Ovary (tissue), 9 donors: ENCODE results near the gene GPR158. TPM values are rescaled to one million over a fixed set of nuclear protein-coding genes. Genes with fewer than 3 reads are reported as not detected.

Source experiments
- DNase-seq, 5 donors: peaks; one replicate each; pipeline ENCODE4 v3.0.0-alpha.2; 2019 to 2020
- H3K27ac ChIP-seq, 2 donors: fragments of 200-600 bp; one replicate each; pipeline versions ENCODE4 v1.5.1 to v1.8.0; 2019 to 2022
- H3K27me3 ChIP-seq: fragments of 200-600 bp; one replicate; pipeline ENCODE4 v1.8.0; 2022
- H3K36me3 ChIP-seq: fragments of 200-600 bp; sonication (generic); one replicate; pipeline ENCODE4 v1.5.1; 2019
- H3K4me1 ChIP-seq: one replicate; pipeline ENCODE4 v1.8.1; 2013; ENCODE audit warnings: mild to moderate bottlenecking, moderate library complexity; ENCODE audit not compliant: insufficient read depth
- H3K4me3 ChIP-seq: fragments of 200-600 bp; sonication (generic); one replicate; pipeline ENCODE4 v1.5.1; 2017
- H3K9me3 ChIP-seq, 2 donors: fragments of 200-600 bp in 1 of 2; sonication (generic) in 1 of 2; one replicate each; pipeline versions ENCODE4 v1.5.1 to v1.8.1; 2013 to 2019; ENCODE audit warnings: mild to moderate bottlenecking in 1 of 2, moderate library complexity in 1 of 2
- CTCF ChIP-seq, 3 donors: fragments of 450-650 bp in 2 of 3; fragments of 200-600 bp in 1 of 3; IDR thresholded peaks; one replicate each; pipeline versions ENCODE4 v1.5.1 to v1.8.0; 2016 to 2022; ENCODE audit warnings: antibody characterized with exemption in 3 of 3, mild to moderate bottlenecking in 1 of 3
- EP300 ChIP-seq: sonication (generic); formaldehyde crosslinking; IDR thresholded peaks from one replicate; pipeline ENCODE4 v1.6.1; 2017; ENCODE audit warnings: antibody characterized with exemption
- POLR2A ChIP-seq: fragments of 450-650 bp; IDR thresholded peaks from one replicate; pipeline ENCODE4 v1.6.1; 2017; ENCODE audit warnings: antibody characterized with exemption, mild to moderate bottlenecking, moderate library complexity
- WGBS, 3 donors: extraction: QIAGEN DNeasy Blood & Tissue Kit in 1 of 3; methylation state at CpG; one replicate each; pipeline versions ENCODE4 v1.1.5 to v1.1.7; 2013 to 2017; 5-methylcytosine and 5-hydroxymethylcytosine counted together
- intact Hi-C, 4 donors: fragments of 100-400 bp; cut with DNase I; formaldehyde crosslinking; loops; one replicate each; pipeline versions ENCODE4 v1.11.0 to v1.15.1; 2022 to 2023
- polyA plus RNA-seq, 2 donors: library from polyadenylated mRNA; stranded (reverse); fragments of 200-250 nt in 1 of 2; fragments of 350-450 nt in 1 of 2; fragmentation: Illumina TruSeq in 1 of 2; extraction: RNeasy Lipid Tissue Mini Kit (QIAGEN cat#74804) in 1 of 2; gene quantifications; one replicate each; pipeline ENCODE4 v1.2.3, GENCODE V29; 2013 to 2014
- total RNA-seq, 7 donors: library from RNA; depleted of rRNA in 2 of 7; stranded (reverse); fragments of >200 nt in 2 of 7; fragmentation: NEBNext Ultra II Directional in 3 of 7; extraction: Animal tissue kit (Norgen Biotek cat#: 25700) in 3 of 7; gene quantifications; one replicate each; pipeline versions ENCODE4 v1.1.0 to v1.2.4, GENCODE V29; 2016 to 2023
- donor health status: DM: no; HTN: no; CAD: no; lungs with moderate emphysema.
- donor health status: DM: no; HTN: no; CAD: no.
- donor health status: Bipolar disorder and iron deficiency.
- donor health status: DM: yes; HTN: yes; CAD: no.
- donor health status: DM: no; HTN: no; CAD: no.
- donor health status: DM: yes; HTN: yes; CAD: no.

Gene GPR158
- total and polyA plus RNA-seq, 9 donors, result 0.10 to 0.47 (median 0.17) TPM; not detected in 1

DNA sequence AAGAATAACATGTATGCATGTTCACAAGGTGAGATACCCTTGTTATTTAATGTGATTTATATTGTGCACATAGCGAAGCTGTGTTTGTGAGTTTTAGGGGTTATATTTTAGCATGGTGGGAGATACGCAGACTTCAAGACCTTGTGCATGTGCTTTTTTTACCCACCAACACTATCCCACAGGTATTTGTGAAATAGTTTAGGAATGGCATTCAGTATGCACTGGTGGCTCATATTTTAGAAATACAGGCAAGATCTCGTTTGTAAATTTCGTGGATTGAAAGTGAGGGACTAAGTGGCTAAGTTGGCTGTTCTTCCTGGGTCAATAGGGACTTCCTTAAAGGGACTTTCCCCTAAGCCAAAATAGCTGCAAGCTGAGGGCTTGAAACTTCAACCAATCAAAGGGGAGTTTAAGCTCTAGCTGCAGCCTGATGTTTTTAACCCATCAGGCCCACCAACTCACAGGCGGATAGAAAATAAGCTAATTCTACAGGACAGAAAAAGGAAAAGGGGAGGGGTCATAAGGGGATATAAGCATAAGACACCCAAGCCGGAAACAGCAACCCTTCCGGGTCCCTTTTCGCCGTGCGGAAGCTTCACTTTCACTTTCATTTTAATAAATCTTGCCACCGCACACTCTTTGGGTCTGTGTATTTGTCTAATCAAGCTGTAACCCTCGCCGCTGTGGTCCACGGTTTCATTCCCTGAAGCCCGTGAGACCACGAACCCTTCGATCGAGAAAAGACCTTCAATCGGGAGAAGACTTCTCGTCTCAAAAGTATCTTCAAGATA, 291.0 kb downstream of the GPR158 start:
- H3K4me3 ChIP-seq, result no peak overlapping the region
- no peak for DNase-seq
- no peaks in the 10 kb centered on the region for H3K9me3 ChIP-seq
- no peaks in the 10 kb centered on the region for H3K27me3 ChIP-seq
- H3K4me1 ChIP-seq, result no peaks in the 10 kb centered on the region
- intact Hi-C loops, result no loop called here
- WGBS, 3 donors, result 86% methylated on average over 20 of the region's 20 CpGs
- H3K36me3 ChIP-seq, result no peaks in the 10 kb centered on the region
- TF ChIP-seq POLR2A, result no peak
- TF ChIP-seq EP300, result no peak
- no peak for TF ChIP-seq CTCF (IDR thresholded peaks at IDR 0.05)
- H3K27ac ChIP-seq, result no peak overlapping the region

DNA sequence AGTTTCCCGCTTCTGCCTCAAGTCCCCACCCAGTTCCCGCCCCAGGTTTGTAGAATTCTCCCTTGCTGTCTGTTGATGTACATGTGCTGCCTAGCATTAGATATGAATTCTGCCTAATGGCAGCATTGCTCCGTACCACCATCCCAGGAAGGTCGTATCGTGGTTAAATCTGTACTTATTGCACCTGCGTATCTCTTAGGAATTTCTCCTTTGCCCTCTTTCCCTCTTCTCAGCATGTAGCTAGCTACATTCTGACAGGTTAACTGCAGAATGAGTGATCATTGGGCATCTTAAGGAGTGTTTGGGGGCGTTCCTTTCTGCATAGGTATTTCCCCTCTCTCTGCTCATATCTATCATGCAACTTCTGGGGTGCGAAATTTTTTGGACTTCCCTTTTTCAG, 293.1 kb downstream of the GPR158 start:
- no peaks in the 10 kb centered on the region for H3K9me3 ChIP-seq
- no peaks in the 10 kb centered on the region for H3K36me3 ChIP-seq
- TF ChIP-seq CTCF (IDR thresholded peaks at IDR 0.05) (no peak), EP300 (no peak), POLR2A (no peak)
- intact Hi-C loops, result no loop called here
- WGBS, 3 donors, result 26 to 36% (median 26%) methylated on average over 8 of the region's 8 CpGs
- no peaks in the 10 kb centered on the region for H3K4me1 ChIP-seq
- H3K27ac ChIP-seq, result no peak overlapping the region
- H3K27me3 ChIP-seq, result no peaks in the 10 kb centered on the region
- no peak overlapping the region for H3K4me3 ChIP-seq
- DNase-seq, result no peak

DNA sequence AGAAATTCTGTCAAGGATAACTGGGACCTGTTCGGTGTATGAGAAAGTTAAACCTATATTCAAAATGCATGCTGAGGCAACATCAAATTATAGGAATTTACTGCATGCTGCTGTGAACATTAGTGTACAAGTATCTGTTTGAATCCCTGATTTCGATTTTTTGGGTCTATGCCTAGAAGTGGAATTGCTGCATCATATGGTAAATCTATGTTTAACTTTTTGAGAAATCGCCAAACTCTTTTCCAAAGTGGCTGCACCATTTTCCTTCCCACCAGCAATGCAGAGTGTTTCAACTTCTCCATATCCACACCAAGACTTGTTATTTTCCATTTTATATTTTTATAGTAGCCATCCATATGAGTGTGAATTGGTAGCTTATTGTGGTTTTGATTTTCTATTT, 306.7 kb downstream of the GPR158 start:
- no peak for TF ChIP-seq CTCF (IDR thresholded peaks at IDR 0.05)
- TF ChIP-seq POLR2A, result no peak
- TF ChIP-seq EP300, result no peak
- no peaks in the 10 kb centered on the region for H3K9me3 ChIP-seq
- no peaks in the 10 kb centered on the region for H3K36me3 ChIP-seq
- intact Hi-C loops, result no loop called here
- H3K27ac ChIP-seq, result no peak overlapping the region
- H3K4me3 ChIP-seq, result no peak overlapping the region
- H3K4me1 ChIP-seq, result no peaks in the 10 kb centered on the region
- DNase-seq, result no peak
- H3K27me3 ChIP-seq, result no peaks in the 10 kb centered on the region
- WGBS, 3 donors, result 81 to 82% (median 81%) methylated on average over 3 of the region's 3 CpGs

DNA sequence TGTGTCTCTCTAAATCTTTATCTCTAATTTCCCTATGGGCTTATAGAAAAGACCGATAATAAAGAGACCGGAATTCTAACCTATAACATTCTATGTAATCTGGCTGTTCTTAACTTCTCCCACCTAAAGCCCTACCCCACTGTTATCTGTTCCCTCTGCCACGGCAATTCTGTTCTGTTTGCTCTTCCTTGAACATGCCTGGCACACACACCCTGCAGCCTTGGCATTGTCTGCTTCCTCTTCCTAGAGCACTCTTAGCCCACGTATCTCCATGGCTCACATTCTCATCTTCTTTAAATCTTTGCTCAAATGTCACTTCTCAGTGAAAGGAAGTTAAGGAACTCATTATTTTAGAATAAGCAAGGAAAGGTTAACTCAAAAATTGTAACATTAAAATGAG, 309.2 kb downstream of the GPR158 start:
- H3K4me1 ChIP-seq, result no peaks in the 10 kb centered on the region
- 72 to 85% (median 73%) methylated on average over 4 of the region's 4 CpGs for WGBS, 3 donors
- no peaks in the 10 kb centered on the region for H3K9me3 ChIP-seq
- intact Hi-C loops, result no loop called here
- no peak for TF ChIP-seq EP300
- no peak for TF ChIP-seq POLR2A
- no peak for TF ChIP-seq CTCF (IDR thresholded peaks at IDR 0.05)
- no peaks in the 10 kb centered on the region for H3K36me3 ChIP-seq
- no peaks in the 10 kb centered on the region for H3K27me3 ChIP-seq
- DNase-seq, result no peak
- H3K27ac ChIP-seq, result no peak overlapping the region
- H3K4me3 ChIP-seq, result no peak overlapping the region
